HG03103 (cell line): Measurements from ENCODE around the gene GCDH.
"Not testable (repeated sequence)": the region's sequence is repeated elsewhere in the genome, so short reads cannot be mapped to it uniquely, and the experiment has no call there.

Source experiments
- ATAC-seq: cut with Tn5 transposase; IDR thresholded peaks from one replicate; pipeline ENCODE4 v1.9.1; 2021; ENCODE audit warnings: low read depth; ENCODE audit not compliant: unreplicated experiment

GCDH gene

DNA sequence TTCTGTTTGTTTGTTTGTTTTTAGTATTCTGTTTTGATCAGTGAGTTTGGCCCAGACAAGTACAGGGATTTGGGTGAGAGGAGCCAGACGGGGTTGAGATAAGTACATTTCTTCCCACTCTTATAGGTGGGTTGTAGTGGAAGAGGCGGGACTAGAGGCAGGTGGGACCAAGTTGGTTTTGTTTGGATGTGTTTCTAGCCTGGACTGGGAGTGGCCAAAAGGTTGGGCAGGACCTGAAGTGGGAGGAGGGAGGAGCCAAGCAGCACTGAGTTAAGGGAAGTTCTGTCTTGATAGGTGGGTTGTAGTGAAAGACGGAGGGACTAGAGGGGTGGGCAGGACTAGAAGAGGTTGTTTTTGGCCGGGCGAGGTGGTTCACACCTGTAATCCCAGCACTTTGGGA, 18.7 kb upstream of the GCDH start:
- ATAC-seq = no peak

DNA sequence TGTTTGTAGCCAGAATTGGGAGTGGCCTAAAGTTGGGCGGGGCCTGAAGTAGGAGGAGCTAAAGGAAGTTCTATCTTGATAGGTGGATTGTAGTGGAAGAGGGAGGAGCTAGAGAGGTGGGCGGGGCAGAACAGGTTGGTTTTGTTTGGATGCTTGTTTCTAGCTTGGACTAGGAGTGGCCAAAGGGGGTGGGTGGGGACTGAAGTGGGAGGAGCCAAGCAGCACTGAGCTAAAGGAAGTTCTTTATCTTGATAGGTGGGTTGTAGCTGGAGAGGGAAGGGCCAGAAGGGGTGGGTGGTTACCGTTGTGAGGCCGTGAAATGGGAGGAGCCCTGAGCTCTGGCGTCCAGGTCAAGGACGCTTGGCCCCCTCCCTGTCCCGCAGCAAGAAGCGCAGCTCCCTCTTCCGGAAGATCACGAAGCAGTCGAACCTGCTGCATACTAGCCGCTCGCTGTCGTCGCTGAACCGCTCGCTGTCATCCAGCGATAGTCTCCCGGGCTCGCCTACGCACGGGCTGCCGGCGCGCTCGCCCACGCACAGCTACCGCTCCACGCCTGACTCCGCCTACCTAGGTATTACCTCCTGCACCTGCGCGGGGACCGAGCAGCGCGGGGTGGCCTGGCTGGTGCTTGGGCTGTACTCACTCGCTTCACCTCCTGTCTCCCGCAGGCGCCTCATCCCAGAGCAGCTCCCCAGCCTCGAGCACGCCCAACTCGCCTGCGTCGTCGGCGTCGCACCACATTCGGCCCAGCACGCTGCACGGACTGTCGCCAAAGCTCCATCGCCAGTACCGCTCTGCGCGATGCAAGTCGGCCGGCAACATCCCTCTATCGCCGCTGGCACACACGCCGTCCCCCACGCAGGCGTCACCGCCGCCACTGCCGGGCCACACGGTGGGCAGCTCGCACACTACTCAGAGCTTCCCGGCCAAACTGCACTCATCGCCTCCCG, 17.7 kb upstream of the GCDH start:
- no peak for ATAC-seq

DNA sequence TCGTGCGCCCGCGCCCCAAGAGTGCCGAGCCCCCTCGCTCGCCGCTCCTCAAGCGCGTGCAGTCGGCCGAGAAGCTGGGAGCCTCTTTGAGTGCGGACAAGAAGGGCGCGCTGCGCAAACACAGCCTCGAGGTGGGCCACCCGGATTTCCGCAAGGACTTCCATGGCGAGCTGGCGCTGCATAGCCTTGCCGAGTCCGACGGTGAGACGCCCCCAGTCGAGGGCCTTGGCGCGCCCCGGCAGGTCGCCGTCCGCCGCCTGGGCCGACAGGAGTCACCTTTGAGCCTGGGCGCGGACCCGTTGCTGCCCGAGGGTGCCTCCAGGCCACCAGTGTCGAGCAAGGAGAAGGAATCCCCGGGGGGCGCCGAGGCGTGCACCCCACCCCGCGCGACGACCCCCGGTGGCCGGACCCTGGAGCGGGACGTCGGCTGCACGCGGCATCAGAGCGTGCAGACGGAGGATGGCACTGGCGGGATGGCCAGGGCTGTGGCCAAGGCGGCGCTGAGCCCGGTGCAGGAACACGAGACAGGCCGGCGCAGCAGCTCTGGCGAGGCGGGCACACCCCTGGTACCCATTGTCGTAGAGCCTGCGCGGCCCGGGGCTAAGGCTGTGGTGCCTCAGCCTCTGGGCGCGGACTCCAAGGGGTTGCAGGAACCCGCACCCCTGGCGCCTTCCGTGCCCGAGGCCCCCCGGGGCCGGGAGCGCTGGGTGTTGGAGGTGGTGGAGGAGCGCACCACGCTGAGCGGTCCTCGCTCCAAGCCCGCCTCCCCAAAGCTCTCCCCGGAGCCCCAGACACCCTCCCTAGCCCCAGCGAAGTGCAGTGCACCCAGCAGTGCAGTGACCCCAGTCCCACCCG, 16.8 kb upstream of the GCDH start:
- ATAC-seq = no peak

DNA sequence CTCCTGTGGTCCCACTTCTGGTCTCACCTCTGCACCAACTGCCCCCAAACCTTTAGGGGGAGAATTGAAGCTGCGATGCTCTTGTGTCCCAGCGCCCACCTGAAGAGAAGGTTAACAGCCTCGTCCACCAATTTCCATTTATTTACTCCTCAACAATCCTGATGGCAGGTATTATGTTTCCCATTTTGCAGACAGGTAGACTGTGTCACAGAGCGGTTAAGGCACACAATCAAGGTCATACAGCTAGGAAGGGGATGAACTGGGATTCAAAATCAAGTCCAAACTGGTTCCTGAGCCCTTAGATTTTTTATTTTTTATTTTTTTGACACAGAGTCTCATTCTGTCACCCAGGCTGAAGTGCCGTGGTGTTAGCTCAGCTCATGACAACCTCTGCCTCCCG, 15.9 kb upstream of the GCDH start:
- no peak for ATAC-seq

DNA sequence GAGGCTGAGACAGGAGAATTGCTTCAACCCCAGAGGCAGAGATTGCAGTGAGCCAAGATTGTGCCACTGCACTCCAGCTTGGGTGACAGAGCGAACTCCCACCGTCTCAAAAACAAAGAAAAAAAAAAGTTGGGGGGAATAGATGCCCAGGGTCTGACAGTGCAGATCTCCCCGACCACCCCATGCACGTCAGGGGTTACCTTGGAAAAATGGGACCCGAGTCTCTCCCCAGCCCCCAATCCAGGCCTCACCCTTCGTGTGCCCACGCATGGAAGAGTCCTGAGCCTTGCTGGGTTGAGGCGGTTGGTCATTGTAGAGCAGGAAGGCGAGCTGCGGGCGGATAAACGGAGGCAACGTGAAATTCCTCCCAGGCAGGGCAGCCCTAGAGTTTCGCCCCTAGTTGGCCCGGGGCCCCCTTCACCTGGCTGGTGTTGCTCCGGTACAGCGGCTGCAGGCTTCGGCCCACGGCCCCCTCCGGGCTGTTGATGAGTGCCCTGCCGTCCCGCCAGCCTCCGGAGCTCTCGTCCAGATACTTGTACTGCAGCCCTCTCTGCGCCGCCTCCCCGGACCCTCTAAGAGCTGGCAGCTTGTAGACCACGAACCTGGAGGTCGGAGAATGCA, 10.3 kb upstream of the GCDH start:
- ATAC-seq = no peak

DNA sequence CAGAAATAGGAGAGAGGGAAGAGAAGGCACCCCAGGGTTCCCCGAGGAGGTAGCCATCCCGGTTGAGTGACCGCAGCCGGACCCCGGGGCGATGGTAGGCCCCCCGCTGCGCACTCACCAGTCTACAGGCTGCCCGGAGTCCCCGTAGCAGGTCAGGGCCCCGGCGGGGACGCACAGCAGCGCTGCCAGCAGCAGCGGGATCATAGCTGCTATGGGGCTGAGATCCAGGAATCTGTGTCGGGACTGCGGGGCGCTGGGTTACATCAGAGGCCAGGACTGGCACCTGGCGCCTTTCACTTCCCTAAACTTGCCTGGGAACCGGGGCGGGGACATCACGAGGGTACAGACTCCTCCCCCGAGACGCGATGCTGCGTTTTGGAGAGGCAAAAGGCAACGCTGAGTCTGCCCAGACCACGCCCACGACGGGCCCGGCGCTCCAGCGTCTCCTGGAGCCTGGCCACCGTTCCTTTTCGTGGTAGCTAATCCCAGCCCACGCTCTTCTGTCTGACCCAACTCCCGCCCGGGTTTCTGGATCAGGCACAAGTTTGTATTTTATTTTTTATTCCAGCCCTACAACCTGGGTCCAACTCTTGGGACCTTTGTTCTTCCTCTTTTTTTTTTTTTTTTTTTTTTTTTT, 9.7 kb upstream of the GCDH start, which contains the start of gene DNASE2:
TSS of gene DNASE2 (minus strand) at position 278 of the 637 bp plus-strand sequence. CDS start at position 204, 74 bp downstream.
- peak; percentile 66 for ATAC-seq

DNA sequence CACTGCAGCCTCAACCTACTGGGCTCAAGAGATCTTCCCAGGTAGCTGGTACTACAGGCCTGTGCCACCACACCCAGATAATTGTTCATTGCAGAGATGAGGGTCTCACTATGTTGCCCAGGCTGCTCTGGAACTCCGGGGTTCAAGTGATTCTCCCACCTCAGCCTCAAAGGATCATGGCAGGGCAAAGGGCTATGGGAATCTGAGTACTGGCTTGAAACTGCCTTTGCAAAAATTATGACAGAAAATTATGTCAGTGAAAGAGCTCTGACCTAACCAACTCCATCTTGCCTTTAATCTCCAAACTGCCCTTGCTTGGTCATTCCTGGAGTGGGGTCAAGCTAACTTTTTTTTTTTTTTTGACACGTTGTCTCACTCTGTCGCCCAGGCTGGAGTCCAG, 8.4 kb upstream of the GCDH start:
- no peak for ATAC-seq

DNA sequence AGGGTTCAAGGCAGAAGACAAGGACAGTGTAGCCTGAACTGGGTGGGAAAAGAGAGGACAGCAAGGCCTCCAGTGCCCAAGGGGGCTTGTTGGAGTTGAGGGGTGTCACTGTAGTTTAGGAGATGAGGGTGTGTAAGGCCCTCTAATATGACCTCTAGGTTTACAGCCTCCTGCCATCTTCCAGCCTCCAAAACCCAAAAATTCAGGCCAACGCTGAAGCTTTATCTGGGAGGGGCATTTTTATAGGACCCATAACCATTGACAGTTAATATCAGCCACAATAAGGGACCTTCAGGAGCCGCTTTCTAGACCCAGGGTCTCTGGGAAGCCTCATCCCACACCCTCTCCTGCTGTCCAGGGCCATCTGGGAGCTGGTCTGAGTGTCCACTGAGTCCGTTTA, 6.8 kb upstream of the GCDH start:
- no peak for ATAC-seq

DNA sequence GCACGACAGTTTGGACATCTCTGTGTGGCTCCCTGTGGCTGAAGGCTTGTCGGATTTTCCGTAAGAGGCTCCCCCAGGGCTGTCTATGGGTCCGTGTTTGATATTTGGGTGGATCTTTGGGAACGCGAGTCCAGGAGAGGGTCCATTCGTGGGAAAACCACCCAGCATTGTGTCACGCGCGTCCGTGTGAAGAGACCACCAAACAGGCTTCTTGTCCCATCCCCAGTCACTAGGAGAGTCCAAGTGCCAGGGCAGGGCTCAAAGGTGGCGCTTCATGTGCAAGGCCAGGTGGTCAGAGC, 6.4 kb upstream of the GCDH start:
- no peak for ATAC-seq

DNA sequence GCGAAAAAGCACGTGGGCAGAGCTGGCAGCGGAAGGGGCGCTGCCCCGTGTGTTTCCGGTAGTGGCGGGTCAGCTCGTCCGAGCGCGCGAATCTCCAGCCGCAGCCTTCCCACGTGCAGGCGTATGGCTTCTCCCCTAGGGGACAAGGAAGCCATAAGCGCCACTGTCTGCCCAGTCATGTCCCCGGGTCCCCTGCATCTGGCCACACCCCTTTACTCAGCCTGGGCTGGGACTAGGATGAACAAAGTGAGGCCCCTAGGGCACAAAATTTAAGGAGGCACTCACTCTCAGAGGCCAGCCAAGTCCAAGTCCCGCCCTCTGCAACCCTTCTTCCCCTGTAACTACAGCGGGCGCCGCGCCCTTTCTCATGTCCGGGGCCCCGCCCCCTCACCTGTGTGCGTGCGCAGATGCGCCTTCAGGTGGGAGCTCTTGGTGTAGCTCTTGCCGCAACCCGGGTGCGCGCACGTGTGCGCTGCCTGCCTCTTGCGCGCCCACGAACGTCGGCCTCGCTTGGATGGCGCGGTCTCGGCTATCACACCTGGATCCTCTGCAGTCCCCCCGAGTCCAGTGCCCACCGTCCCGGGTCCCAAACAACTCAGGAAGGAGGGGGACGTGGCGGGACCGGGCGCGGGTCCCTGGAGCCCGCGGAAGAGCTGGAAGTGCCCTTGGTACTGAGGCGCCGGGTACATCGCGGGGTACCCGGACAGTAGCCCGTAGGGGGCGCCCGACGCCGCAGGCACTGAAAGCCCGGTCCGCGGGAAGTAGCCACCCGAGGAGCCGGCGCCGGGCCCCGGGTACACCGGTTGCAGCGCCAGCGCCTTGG, 5.8 kb upstream of the GCDH start:
- ATAC-seq = no peak

DNA sequence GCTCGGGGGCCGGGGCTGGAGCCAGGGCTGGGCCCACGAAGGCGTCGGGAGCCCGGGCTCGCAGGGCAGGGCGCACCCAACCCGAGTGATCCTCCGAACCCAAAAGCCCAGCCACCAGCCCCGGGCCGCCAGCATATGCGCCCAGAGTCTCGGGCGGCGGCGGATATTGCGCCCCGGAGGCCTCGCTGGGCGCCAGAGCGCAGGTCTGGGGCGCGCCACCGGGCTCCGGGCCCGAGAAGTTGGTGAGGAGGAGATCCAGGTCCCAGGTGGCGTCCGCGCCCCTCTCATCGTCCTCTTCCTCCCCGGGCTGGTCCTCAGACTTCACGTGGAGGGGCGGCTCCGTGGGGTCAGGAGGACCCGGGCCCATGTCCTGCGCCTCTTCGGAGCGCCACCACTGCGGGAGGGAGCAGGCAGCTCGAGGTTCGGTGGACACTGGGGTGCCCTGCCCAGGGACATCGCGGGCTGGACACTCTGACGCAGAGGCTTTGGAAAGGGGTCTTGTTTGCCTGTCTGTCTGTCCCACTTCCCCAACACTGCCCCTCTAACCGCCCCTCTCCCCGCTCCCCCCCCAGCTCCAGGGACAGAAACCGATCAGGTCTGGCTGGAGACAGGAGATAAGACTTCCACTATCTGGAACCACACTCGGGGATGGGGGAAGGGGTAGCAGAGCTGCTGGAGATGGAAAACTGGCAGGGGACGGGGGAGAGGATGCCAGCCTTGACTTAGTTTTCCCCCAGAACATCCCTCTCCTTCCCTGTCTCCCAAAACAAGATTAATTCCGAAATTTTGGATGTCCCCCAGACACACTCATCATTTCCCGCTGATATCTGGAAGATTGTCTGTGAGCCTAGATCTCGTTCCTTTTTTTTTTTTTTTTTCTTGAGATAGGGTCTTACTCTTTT, 5.0 kb upstream of the GCDH start:
- ATAC-seq = no peak

DNA sequence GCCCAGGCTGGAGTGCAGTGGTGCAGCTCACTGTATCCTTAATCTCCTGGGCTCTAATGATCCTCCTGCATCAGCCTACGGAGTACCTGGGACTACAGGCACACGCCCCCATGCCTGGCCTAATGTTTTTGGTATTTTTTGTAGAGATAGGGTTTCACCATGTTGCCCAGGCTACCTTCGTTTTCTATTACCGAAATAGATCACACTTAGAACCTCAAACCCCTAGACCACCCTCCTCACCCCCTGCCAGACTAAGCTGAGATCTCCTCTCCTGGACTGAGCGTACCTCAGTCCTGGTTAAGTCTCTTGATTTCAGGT, 4.3 kb upstream of the GCDH start:
- no peak for ATAC-seq

DNA sequence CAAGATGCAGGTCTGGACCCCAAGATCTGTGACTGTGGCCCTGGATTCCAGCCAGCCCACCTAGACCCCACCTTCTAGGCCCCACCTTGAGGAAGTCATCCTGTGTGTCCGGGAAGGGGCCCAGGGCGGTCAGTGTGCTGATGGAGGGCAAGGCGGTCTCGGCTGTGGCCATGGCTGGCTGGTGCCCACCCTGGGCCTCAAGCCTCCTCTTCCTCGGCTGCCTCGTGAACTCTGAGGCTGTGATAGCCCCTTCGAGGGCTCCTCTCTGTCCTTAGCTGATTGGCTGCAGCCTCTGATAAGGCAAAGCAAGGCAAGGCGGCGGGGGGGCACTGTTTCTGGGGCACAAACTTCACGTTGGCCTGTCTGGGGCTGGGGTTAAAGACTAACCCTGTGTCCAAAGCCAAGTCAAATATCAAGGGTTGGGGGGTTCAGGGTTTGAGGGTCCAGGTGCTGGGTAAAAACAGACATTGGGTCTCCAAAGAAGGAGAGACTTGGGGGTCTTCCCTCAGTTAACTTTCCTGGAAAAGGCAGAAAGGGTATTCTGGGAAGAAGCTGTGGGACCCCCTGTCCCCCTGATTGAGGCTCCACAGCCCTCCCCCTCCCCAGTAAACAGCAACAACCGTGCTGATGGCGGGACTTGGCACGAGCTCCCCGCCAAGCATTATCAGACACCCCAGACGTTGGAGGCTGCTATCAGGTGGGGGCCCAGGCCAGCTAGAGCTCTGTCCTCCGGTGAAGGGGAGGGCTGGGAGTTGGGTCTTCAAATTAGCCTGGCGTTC, 3.8 kb upstream of the GCDH start, which contains the start of gene KLF1:
TSS of gene KLF1 (minus strand) at position 233 of the 779 bp plus-strand sequence. CDS start at position 172, 61 bp downstream.
- ATAC-seq = no peak

DNA sequence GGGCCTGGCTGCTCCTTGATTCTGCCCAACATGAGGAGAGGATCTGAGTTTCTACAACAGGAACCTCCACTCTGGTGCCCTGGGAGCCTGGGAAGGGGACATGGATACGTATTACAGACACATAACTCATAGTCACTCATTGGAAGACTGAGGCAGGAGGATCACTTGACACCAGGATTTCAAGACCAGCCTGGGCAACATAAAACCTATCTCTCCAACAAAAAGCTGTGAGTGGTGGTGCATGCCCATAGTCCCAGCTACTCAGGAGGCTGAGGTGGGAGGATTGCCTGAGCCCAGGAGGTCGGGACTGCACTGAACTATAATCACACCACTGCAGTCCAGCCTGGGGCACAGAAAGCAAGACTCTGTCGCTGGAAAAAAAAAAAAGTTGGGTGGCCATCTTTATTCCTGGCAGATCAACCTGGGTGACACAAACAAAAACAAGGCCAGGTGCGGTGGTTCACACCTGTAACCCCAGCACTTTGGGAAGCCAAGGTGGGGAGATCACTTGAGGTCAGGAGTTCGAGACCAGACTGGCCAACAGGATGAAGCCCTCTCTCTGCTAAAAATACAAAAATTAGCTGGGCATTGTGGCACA, 2.9 kb upstream of the GCDH start:
- no peak for ATAC-seq

DNA sequence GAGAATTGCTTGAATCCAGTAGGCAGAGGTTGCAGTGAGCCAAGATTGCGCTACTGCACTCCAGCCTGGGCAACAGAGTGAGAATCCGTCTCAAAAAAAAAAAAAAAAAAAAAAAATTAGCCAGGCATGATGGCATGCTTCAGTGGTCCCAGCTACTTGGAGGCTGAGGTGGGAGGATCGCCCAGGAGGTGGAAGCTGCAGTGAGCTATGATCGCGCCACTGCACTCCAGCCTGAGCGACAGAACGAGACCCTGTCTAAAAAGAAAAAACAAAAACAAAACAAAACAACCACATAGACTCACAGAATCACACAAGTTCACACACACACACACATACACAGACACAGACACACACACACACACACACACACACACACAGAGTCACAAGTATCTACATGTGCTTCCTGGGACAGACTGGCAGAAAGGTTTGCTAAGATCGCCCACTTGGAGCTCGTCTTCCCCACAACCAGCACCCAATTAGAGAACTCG, 617 bp upstream of the GCDH start:
- not testable (repeated sequence) for ATAC-seq

DNA sequence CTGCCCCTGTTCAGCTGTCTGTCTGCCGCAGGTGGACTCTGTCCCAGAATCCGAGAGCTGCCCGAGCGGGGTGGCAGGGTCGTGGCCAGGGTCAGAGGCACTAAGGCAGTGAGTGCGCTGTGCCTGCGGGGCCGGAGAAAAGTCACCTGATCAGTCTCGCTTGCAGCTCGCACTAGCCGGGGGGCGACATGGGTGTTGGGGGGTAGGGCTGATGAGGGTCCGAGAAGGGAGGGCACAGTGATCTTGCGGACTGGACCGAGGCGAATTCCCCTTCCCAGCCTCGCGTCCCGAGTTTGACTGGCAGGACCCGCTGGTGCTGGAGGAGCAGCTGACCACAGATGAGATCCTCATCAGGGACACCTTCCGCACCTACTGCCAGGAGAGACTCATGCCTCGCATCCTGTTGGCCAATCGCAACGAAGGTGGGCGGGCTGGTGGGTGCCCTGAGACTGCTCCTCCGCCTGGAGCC, 627 bp downstream of the GCDH start:
- ATAC-seq = no peak

DNA sequence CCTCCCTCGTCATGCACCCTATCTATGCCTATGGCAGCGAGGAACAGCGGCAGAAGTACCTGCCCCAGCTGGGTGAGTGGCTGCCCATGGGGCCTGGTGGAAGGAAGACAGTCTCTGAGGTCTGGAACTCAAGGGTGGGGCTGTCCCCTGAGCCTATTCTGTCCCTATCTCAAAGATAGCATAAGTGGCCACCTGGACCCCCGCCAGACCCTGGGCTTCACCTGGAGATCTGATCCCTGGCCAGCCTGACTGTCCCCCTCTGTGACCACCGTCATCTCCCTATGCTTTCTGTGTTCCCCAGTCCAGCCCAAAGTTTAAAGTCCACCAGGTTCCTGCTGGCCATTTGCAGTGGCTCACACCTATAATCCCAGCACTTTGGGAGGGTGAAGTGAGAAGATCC, 2.6 kb downstream of the GCDH start:
- no peak for ATAC-seq
